SK-N-MC (cell line): ENCODE results near the gene DLGAP1.

Experiments used
- DNase-seq: peaks from one replicate; pipeline ENCODE4 v3.0.0-alpha.2; 2011; ENCODE audit warnings: low read depth, low spot score
- H3K27ac ChIP-seq: fragments of 200-600 bp; sonication (generic); 2 replicates; pipeline ENCODE4 v1.5.1; 2016; ENCODE audit warnings: mixed run types
- H3K36me3 ChIP-seq: fragments of 200-600 bp; sonication (generic); 2 replicates; pipeline ENCODE4 v1.6.1; 2017; ENCODE audit warnings: antibody characterized with exemption, low read length, mixed read lengths; ENCODE audit not compliant: insufficient read depth
- H3K4me3 ChIP-seq: fragments of 200-600 bp; sonication (generic); 2 replicates; pipeline ENCODE4 v1.5.1; 2016
- H3K9ac ChIP-seq: fragments of 200-600 bp; sonication (generic); 2 replicates; pipeline ENCODE4 v1.8.0; 2017; ENCODE audit warnings: mixed run types, mixed read lengths; ENCODE audit not compliant: insufficient read length
- H3K9me3 ChIP-seq: fragments of 200-600 bp; sonication (generic); 2 replicates; pipeline ENCODE4 v1.6.1; 2017; ENCODE audit warnings: low read depth, mild to moderate bottlenecking, antibody characterized with exemption, low read length, moderate library complexity, mixed read lengths
- EZH2 ChIP-seq: fragments of 200-600 bp; sonication (generic); IDR thresholded peaks from one replicate; pipeline ENCODE4 v1.6.1; 2017; ENCODE audit warnings: antibody characterized with exemption
- FOXP2 ChIP-seq: optimal IDR thresholded peaks from 2 replicates; pipeline ENCODE3; 2011; ENCODE audit warnings: mild to moderate bottlenecking, moderate library complexity; ENCODE audit not compliant: insufficient read depth; ENCODE audit errors: extremely low read length, control extremely low read depth
- POLR2AphosphoS5 ChIP-seq: IDR thresholded peaks from 2 replicates; pipeline ENCODE4 v1.6.1; 2012; ENCODE audit warnings: mild to moderate bottlenecking, low read depth, low read length, borderline replicate concordance

DLGAP1 gene

GRCh38 chr18:4107049-4107467 is 348.0 kb downstream of the DLGAP1 start:
- no peak overlapping the region for H3K4me3 ChIP-seq
- H3K9ac ChIP-seq, result no peak overlapping the region
- TF ChIP-seq POLR2AphosphoS5, result no peak
- TF ChIP-seq FOXP2, result no peak
- TF ChIP-seq EZH2, result no peak
- H3K9me3 ChIP-seq, result no peaks in the 10 kb centered on the region
- no peak for DNase-seq
- no peaks in the 10 kb centered on the region for H3K36me3 ChIP-seq
- no peak overlapping the region for H3K27ac ChIP-seq

GRCh38 chr18:4106407-4107033 is 348.6 kb downstream of the DLGAP1 start:
- DNase-seq, result peak; percentile 58
- TF ChIP-seq FOXP2, result no peak
- no peak for TF ChIP-seq EZH2
- no peak for TF ChIP-seq POLR2AphosphoS5
- no peak overlapping the region for H3K27ac ChIP-seq
- no peaks in the 10 kb centered on the region for H3K9me3 ChIP-seq
- no peaks in the 10 kb centered on the region for H3K36me3 ChIP-seq
- H3K4me3 ChIP-seq, result no peak overlapping the region
- no peak overlapping the region for H3K9ac ChIP-seq

- Histone ChIP-seq H3K27ac (no peak overlapping the region), H3K9ac (no peak overlapping the region), H3K4me3 (no peak overlapping the region), H3K36me3 (no peaks in the 10 kb centered on the region), H3K9me3 (no peaks in the 10 kb centered on the region)
- no peak for DNase-seq
- TF ChIP-seq FOXP2, result no peak
- no peak for TF ChIP-seq EZH2
- no peak for TF ChIP-seq POLR2AphosphoS5
Measured at GRCh38 chr18:4102901-4103300, 352.2 kb downstream of the DLGAP1 start.

- Histone ChIP-seq H3K27ac (no peak overlapping the region), H3K9ac (no peak overlapping the region), H3K36me3 (no peaks in the 10 kb centered on the region), H3K4me3 (no peak overlapping the region), H3K9me3 (no peaks in the 10 kb centered on the region)
- TF ChIP-seq POLR2AphosphoS5, result no peak
- no peak for TF ChIP-seq FOXP2
- no peak for TF ChIP-seq EZH2
- DNase-seq, result no peak
Measured at GRCh38 chr18:4101009-4101408, 354.1 kb downstream of the DLGAP1 start.

- Histone ChIP-seq H3K9ac (no peak overlapping the region), H3K27ac (no peak overlapping the region), H3K4me3 (no peak overlapping the region), H3K36me3 (no peaks in the 10 kb centered on the region), H3K9me3 (no peaks in the 10 kb centered on the region)
- no peak for DNase-seq
- TF ChIP-seq POLR2AphosphoS5, result no peak
Measured at GRCh38 chr18:4096486-4096885, 358.6 kb downstream of the DLGAP1 start.

GRCh38 chr18:4093676-4094075 is 361.4 kb downstream of the DLGAP1 start:
- no peaks in the 10 kb centered on the region for H3K9me3 ChIP-seq
- no peaks in the 10 kb centered on the region for H3K36me3 ChIP-seq
- no peak for DNase-seq
- H3K9ac ChIP-seq, result no peak overlapping the region
- no peak overlapping the region for H3K27ac ChIP-seq
- H3K4me3 ChIP-seq, result no peak overlapping the region
- TF ChIP-seq POLR2AphosphoS5 (no peak), FOXP2 (no peak), EZH2 (no peak)

GRCh38 chr18:4084382-4084900 is 370.7 kb downstream of the DLGAP1 start:
- H3K9me3 ChIP-seq, result no peaks in the 10 kb centered on the region
- no peak overlapping the region for H3K9ac ChIP-seq
- no peak overlapping the region for H3K4me3 ChIP-seq
- H3K36me3 ChIP-seq, result no peaks in the 10 kb centered on the region
- DNase-seq, result no peak
- no peak for TF ChIP-seq POLR2AphosphoS5
- no peak for TF ChIP-seq FOXP2
- no peak for TF ChIP-seq EZH2
- H3K27ac ChIP-seq, result no peak overlapping the region

GRCh38 chr18:4078246-4078645 is 376.9 kb downstream of the DLGAP1 start:
- H3K27ac ChIP-seq, result no peak overlapping the region
- H3K36me3 ChIP-seq, result no peaks in the 10 kb centered on the region
- H3K9me3 ChIP-seq, result no peaks in the 10 kb centered on the region
- DNase-seq, result no peak
- H3K9ac ChIP-seq, result no peak overlapping the region
- TF ChIP-seq EZH2, result no peak
- no peak for TF ChIP-seq POLR2AphosphoS5
- TF ChIP-seq FOXP2, result no peak
- no peak overlapping the region for H3K4me3 ChIP-seq

- Histone ChIP-seq H3K27ac (no peak overlapping the region), H3K9ac (no peak overlapping the region), H3K36me3 (no peaks in the 10 kb centered on the region), H3K4me3 (no peak overlapping the region), H3K9me3 (no peaks in the 10 kb centered on the region)
- TF ChIP-seq POLR2AphosphoS5, result no peak
- no peak for TF ChIP-seq EZH2
- no peak for TF ChIP-seq FOXP2
- DNase-seq, result no peak
Measured at GRCh38 chr18:4077721-4078120, 377.4 kb downstream of the DLGAP1 start.

GRCh38 chr18:4077204-4077603 is 377.9 kb downstream of the DLGAP1 start:
- DNase-seq, result no peak
- Histone ChIP-seq H3K27ac (no peak overlapping the region), H3K4me3 (no peak overlapping the region), H3K9me3 (no peaks in the 10 kb centered on the region), H3K36me3 (no peaks in the 10 kb centered on the region), H3K9ac (no peak overlapping the region)
- TF ChIP-seq EZH2 (no peak), POLR2AphosphoS5 (no peak), FOXP2 (no peak)
